Adipose tissue (tissue), 3 donors: ENCODE data around the gene CNR1. TPM values are rescaled to one million over a fixed set of nuclear protein-coding genes. Genes with fewer than 3 reads are reported as not detected.

Source experiments
- H3K27ac ChIP-seq: one replicate; pipeline ENCODE4 v1.5.1; 2013; ENCODE audit warnings: low read depth, low read length
- WGBS, 3 donors: extraction: QIAGEN DNeasy Blood & Tissue Kit; methylation state at CpG; one replicate each; pipeline ENCODE4 v1.1.7; 2013; 5-methylcytosine and 5-hydroxymethylcytosine counted together
- polyA plus RNA-seq, 3 donors: library from polyadenylated mRNA; stranded (reverse); fragments of 200-250 nt; gene quantifications; one replicate each; pipeline ENCODE4 v1.2.3, GENCODE V29; 2013
- donor health status: healthy with polysubstance abuse.
- donor health status: Bipolar disorder and iron deficiency.
- donor health status: healthy.

Gene CNR1
- polyA plus RNA-seq, 3 donors, result 1.1 to 6.9 (median 4.3) TPM

GRCh38 chr6:88145298-88145963 is 20.7 kb downstream of the CNR1 start:
- WGBS, 3 donors, result 76 to 89% (median 83%) methylated on average over 6 of the region's 6 CpGs
- no peak overlapping the region for H3K27ac ChIP-seq

DNA sequence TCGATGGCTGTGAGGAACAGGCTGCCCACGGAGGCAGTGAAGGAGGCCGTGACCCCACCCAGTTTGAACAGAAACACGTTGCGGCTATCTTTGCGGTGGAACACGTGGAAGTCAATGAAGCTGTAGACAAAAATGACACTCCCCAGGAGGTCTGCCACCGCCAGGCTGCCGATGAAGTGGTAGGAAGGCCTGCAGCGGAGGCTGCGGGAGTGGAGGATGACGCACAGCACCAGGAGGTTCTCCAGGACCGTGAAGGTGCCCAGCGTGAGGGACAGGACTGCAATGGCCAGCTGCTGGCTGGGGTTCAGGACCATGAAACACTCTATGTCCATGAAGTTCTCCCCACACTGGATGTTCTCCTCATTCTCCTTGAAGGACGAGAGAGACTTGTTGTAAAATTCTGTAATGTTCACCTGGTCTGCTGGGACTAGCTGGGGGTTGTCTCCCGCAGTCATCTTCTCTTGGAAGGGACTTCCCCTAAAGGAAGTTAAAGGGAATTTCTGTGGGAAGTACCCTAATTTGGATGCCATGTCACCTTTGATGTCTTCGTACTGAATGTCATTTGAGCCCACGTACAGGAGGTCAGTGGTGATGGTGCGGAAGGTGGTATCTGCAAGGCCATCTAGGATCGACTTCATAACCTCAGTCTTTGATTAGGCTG is 21.4 kb downstream of the CNR1 start:
- WGBS, 3 donors, result 87 to 95% (median 93%) methylated on average over 20 of the region's 20 CpGs

DNA sequence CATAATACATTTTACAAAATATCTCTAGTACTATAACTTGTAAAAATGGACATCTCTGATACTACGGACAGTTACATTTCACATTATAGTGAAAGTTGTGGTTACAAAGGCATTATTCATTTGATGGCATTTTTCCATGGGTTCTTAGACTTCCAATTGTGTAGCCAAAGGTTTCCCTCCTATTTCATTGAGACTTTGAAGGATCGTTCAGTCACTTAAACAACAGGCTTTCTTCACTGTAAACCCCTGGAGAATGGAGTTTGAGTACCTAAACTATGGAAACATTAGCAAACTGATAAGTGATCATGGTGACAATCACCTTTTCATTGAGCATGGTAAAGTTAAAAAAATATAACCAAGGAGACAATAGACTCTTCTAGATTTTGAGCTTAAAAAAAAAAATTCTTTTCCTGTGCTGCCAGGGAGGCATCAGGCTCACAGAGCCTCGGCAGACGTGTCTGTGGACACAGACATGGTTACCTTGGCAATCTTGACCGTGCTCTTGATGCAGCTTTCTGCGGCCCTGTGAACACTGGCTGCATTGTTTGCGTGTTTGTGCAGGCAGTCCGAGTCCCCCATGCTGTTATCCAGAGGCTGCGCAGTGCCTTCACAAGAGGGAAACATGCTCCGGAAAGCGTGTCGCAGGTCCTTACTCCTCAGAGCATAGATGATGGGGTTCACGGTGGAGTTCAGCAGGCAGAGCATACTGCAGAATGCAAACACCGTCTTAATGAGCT is 22.6 kb downstream of the CNR1 start:
- no peak overlapping the region for H3K27ac ChIP-seq
- 48 to 89% (median 88%) methylated on average over 14 of the region's 14 CpGs for WGBS, 3 donors

More for the DNA sequence above, 21.4 kb downstream of the CNR1 start:
- H3K27ac ChIP-seq, result no peak overlapping the region

DNA sequence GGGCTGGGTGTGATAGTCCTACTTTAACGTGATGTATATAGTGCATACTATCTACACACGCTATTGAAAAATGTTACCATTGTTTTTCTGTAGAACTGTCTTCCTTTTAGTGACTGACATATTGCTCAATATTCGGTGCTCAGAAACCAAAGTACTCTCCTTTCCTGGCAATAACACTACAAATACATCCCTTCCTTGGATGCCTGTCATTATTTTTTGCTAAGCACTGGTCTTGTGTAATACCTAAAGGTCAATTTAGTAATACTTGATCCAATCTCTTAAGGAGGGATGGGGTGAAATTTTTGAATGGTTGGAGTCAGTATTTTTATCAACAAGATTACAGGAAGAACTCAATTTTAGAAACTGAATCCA is 23.9 kb downstream of the CNR1 start:
- 79 to 83% (median 83%) methylated on average over 3 of the region's 3 CpGs for WGBS, 3 donors

GRCh38 chr6:88141561-88142296 is 24.4 kb downstream of the CNR1 start:
- no peak overlapping the region for H3K27ac ChIP-seq
- 78 to 86% (median 82%) methylated on average over 9 of the region's 9 CpGs for WGBS, 3 donors

More for the DNA sequence above, 23.9 kb downstream of the CNR1 start:
- no peak overlapping the region for H3K27ac ChIP-seq

DNA sequence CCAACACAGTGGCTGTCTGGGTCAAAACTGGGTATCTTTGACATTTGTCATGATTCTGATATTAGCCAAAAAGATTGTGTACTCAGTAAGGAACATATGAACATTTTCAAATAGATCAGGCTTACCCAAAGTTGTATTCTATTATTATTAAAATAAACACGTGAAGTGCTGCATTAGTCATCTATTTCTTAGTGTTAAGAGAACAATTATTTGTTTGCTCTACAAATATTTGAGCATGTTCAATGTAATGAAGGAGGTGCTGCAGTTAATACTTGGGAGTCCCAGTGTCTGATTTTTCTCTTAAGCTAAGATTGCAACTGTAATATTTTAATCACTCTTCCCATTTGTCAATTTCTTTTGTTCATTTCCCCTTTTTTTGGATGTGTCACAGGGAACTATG is 28.2 kb downstream of the CNR1 start:
- H3K27ac ChIP-seq, result no peak overlapping the region
- WGBS, 3 donors, result 22 to 74% (median 69%) methylated on average over 1 of the region's 1 CpG

GRCh38 chr6:88135578-88136114 is 30.5 kb downstream of the CNR1 start:
- WGBS, 3 donors, result 50 to 76% (median 52%) methylated on average over 5 of the region's 5 CpGs
- no peak overlapping the region for H3K27ac ChIP-seq

DNA sequence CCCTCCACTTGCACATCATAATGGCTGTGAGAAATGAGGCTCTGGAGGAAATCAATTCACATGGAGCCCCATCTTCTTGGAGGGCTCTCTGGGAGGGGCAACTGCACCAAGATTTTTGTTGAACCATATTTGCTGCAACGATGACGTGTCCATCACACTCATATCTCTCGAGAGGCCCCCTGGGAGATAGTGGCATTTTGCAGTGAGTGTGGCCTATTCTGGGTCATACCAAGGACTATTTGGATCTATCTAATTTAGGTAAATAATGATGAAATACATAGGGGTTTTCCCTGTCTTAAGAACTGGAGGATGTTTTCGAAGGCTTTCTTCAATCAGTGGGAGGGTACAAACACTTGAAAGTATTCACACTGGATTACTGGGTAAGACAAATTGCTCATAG is 31.6 kb downstream of the CNR1 start:
- 65 to 80% (median 79%) methylated on average over 4 of the region's 4 CpGs for WGBS, 3 donors

DNA sequence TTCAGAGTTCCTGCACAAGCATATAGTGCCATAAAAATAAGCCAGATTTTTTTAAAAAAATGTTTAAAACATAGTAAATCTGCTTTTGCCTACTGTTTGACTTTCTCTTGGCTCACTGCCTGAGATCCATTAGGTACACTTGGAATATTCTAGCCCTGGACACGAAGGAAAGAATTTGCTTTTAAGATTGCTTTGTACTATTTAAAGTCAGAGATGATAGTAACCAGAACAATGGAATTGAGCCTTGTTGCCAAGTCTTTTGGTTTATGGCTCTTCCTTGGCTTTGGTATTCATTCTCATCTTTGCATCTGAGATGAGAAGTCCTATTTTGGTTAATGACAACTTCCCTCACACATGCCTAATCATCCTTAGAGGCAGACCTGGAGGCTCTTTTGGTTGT is 32.4 kb downstream of the CNR1 start:
- 25 to 49% (median 38%) methylated on average over 1 of the region's 1 CpG for WGBS, 3 donors
- no peak overlapping the region for H3K27ac ChIP-seq

More for the DNA sequence above, 31.6 kb downstream of the CNR1 start:
- no peak overlapping the region for H3K27ac ChIP-seq

DNA sequence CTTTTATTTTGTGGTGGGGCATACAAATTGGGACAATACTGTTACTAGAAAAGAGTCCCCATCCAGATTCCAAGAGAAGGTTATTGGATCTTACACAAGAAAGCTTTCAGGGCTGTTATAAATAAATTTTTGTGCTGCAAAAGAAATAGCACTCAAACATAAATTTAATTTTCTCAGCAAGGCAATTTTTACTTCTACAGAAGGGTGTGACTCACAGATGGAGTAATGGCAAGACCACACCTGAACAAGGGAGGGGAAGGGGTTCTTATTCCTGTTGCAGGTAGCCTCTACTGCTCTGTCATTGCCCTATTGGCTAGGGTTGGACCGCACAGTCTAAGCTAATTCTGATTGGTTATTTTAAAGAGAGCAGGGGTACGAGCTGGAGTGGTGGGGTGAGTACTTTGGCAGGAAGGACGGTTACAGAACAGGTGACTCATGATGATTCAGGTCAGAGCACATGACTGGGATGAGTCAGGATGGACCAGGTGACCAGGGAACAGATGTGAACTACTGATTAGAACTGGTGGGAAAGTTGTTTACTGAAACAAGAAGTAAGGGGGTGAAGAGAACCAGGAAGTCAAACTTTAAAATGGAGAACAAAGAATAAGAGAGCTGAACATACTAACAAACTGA is 41.1 kb downstream of the CNR1 start:
- WGBS, 3 donors, result 73 to 79% (median 79%) methylated on average over 3 of the region's 3 CpGs
- no peak overlapping the region for H3K27ac ChIP-seq

DNA sequence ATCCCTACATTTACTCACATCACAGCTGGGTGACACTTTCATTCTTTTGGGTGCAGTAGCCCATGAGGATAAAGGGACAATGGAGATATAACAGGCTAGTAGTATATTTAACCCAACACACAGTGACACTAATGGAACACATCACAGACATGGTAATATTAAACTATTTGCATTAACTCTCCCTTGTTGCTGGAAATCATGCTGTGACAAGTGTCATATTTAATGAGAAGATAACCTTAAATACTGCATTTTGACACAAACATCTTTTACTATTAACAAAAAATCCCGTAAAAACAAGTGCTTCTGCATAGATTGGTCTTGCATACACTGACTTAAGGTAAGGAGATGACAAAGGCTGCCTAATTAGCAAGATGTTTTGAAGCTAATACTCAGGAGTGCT is 45.5 kb downstream of the CNR1 start:
- H3K27ac ChIP-seq, result no peak overlapping the region
- WGBS, 3 donors, result 49 to 74% (median 71%) methylated on average over 1 of the region's 1 CpG

DNA sequence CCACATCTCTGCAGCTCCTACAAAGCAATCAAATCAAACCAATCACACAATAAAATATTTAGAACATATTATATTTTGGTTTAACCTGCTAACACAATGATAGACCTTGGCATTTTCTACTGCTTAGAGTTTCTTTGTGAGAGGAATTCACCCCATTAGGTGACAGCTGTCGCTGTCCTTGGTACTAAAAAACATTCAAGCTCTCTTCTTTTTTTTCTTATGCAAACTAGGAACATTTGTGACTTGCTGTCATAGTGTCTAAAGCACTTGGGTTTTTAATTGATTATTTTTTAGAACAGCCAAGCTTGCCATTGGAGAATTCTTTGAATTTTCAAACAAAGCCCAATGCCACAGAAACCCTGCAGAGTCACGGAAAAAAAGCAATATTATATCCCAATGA is 46.4 kb downstream of the CNR1 start:
- no peak overlapping the region for H3K27ac ChIP-seq
- WGBS, 3 donors, result 52 to 59% (median 57%) methylated on average over 2 of the region's 2 CpGs

GRCh38 chr6:88116276-88116675 is 49.9 kb downstream of the CNR1 start:
- WGBS, 3 donors, result 49 to 56% (median 56%) methylated on average over 3 of the region's 3 CpGs

GRCh38 chr6:88115307-88115706 is 50.8 kb downstream of the CNR1 start:
- H3K27ac ChIP-seq, result no peak overlapping the region
- WGBS, 3 donors, result 38 to 80% (median 38%) methylated on average over 2 of the region's 2 CpGs

More at GRCh38 chr6:88116276-88116675, 49.9 kb downstream of the CNR1 start:
- H3K27ac ChIP-seq, result no peak overlapping the region

DNA sequence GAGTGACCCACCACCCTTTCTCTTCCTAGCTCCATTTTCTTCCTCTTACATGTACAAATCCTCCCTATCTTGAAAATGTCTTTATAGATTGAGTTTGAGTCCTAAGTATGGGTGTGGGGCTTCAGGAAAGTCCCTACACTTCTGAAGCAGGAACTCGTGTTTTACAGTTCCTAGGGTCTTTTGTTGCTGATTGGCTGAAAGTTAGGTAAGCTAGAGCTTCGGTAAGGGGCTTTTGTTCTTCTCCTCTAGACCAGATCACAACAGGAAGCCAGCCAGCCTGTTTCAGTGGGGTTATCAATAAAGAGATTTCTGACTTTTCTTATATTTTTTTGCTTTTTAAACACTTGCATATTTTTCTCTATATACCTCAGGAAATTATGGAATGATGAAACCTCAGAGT is 51.3 kb downstream of the CNR1 start:
- no peak overlapping the region for H3K27ac ChIP-seq
- 25 to 34% (median 31%) methylated on average over 2 of the region's 2 CpGs for WGBS, 3 donors

GRCh38 chr6:88111991-88112390 is 54.2 kb downstream of the CNR1 start:
- WGBS, 3 donors, result 50 to 63% (median 56%) methylated on average over 5 of the region's 5 CpGs
- H3K27ac ChIP-seq, result no peak overlapping the region

DNA sequence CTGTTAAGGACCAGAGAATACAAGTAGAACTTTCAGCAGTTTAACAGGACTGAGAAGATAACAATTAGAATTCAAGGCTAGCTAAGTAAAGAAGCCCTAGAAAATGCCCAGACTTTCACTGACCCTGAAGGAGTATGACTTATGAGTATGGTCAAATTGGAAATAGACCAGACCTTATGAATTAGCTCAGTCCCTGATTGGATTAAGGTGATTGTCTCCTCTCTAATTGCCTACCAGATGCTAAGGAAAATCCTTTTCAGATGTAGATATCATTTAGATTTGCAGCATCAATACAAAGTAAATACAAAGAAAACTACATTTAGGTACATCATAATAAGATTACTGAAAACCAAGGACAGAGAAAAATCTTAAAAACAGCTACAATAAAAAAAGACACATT is 58.9 kb downstream of the CNR1 start:
- H3K27ac ChIP-seq, result no peak overlapping the region

- WGBS, 3 donors, result 55 to 86% (median 84%) methylated on average over 7 of the region's 7 CpGs
- no peak overlapping the region for H3K27ac ChIP-seq
Measured at GRCh38 chr6:88105741-88106340, 60.3 kb downstream of the CNR1 start.
